Measurements from ENCODE around the gene PDGFB.

PDGFB gene

DNA sequence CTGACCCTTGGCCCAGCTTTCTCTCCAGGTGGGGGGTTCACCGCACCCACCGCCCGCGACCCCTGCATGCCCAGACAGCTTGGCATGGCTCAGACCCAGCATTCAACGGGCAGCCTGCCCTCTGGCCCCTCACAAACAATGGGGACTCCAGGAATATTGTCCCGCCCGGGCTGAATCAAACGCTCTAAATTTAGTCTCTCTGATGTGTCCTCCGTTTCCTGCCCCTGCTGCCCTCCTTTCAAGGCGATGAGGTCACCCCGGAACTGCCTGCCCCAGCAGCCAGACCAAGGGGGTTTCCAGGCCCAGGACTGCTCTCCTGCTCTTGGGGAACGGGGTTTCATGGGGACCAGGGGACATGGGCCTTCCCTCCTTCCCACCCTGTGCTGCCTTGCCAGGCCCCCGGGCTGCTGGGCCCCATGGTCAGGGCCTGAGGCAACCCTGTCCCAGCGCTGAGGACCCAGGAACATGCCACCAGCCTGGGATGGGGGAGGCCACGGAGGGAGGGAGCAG is 10.1 kb upstream of the PDGFB start:
- FAIRE-seq (no peak), DNase-seq (ENCODE audit: low spot score) (peak; percentile 67)

DNA sequence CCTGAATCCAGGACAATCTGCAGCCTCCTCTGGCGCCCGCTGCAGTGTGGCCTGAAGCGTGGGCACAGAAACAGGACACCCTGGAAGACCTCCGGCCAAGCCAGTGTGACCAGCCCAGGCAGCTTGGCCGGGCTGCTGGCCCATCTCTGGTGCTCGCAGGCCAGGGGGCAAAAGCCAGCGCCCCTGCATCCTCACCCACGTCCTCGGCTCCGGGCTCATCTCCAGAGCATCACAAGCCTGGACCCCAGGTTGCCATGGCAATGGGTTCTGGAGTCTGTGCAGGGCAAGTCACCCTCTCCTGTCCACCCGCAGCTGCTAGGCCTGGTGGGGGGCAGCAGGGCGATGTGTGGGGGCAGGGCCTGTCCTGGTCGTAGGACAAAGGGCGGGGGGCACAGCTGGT is 9.3 kb upstream of the PDGFB start:
- no peak for FAIRE-seq
- no peak for DNase-seq (ENCODE audit: low spot score)

DNA sequence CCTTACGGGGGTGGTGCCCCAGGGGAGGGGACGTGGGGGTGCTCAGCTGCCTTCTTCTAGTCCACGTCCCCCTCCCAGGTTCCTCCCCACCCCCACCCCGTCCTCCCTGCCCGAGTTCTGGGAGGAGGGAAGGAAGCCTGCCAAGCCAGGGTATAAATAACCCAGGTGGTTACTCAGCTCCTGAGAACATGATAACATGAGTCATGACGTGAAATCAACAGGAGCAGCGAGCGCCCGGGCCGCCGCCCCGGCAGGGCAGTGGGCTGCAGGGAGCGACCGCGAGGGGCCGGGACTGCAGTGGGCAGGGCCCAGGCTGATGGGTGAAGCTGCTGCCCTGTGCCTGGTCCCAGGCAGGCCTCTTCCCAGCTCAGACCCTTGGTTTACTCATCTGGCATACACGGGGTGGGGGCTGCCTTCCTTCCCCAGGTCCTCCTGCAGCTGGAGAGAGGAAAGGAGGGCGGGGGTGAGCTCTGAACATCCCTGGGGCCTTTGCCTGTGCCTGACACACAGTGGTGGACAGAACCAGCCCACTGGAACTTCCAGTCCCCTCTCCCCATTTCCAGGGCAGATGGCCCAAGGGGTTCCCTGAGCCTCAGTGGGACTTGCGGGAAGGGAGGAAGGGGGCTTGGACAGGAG is 8.8 kb upstream of the PDGFB start:
- FAIRE-seq, result peak; percentile 38
- peak; percentile 83 for DNase-seq (ENCODE audit: low spot score)

DNA sequence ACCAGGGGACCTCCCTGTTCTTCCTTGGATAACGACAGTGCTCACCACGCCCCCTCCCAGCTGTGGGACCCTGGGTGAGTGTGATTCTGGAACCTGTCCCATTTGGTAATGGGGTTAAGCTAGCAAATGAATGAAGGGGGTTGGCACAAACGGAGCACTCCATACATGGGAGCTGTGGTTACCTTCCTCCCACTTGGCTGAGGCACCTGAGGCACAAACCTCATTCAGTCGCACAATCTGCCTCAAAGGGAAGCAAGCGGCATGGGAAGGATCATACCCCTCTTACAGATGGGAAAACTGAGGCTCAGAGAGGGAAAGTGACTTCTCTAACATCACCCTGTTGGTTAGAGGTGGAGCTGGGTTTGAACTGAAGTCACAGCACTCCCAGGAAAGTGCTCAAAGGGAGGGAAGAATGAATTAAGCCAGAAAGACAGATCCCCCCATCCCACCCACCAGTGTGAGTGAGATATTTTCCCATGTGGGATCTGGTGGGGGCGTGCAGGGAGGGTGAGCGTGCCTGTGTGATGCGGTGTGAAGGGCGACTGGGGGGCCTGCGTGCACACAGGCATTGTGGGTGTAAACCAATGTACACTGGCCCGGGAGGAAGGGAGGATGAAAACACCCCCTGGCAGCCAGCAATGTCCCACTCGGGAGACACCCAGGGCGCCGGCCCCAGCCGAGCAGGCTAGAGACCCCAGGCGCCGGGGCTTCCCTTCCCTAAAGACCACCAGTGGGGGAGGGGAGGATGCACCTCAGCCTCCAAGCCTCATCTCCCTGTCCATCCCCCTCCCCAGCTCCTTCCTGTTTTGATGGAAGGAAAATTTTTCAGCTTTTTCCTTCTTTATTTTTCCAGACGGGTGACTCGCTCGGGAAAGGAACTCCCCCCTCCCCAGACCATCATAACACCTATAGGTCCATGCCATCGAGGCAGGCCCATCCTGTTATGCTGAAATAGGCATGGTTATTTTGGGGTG is 8.0 kb upstream of the PDGFB start:
- DNase-seq (ENCODE audit: low spot score), result peak; percentile 14

DNA sequence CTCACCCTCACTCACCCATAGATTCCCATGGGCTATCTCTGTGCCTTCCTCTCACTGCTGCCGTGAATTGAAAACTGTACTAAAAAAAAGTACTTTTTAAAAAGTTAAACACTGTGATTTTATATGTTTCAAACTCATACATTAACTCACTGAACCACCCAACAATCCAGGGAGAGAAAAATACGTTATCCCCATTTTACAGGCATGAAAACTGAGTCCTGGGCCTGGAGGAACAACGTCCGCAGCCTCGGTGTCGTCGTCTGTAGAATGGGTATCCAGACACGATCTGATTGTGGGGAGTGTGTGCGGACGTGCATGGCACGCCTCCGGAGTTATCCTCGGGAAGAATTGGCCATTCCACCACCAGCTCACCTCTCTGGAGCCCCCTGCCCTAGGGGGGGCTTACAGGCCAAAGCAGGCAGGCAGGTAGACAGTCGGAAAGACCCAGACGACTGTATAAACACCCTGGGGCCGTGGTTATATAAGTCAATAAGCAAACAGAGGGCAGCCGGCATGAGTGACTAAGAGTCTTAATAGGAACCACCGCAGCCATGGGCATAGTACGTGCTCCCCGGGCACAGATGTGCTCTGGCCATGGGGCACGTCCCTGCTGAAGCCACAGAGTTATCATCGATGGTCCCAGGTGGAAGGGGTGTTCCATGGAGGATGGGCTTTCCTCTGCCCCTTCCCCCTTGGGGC is 7.1 kb upstream of the PDGFB start:
- peak; percentile 77 for FAIRE-seq
- peak; percentile 81 for DNase-seq (ENCODE audit: low spot score)

More for the DNA sequence above, 8.0 kb upstream of the PDGFB start:
- no peak for FAIRE-seq

DNA sequence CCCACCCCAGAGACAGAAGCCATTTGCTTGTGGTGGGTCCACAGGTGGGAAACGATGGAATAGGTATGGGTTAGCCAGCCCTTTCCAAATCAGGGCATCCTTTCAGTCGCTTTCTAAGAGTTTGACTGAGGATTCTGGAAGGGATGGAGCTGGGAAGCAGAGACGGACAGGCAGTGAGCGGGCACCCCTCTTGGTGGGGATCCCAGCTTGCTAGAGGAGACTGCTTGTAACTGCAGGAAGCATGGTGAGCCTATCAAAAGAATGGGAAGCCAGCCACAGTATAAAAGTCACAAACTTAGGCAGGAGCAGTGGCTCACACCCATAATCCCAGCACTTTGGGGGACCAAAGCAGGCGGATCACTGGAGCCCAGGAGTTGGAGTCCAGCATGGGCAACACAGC is 6.1 kb upstream of the PDGFB start:
- DNase-seq (ENCODE audit: low spot score), result no peak

DNA sequence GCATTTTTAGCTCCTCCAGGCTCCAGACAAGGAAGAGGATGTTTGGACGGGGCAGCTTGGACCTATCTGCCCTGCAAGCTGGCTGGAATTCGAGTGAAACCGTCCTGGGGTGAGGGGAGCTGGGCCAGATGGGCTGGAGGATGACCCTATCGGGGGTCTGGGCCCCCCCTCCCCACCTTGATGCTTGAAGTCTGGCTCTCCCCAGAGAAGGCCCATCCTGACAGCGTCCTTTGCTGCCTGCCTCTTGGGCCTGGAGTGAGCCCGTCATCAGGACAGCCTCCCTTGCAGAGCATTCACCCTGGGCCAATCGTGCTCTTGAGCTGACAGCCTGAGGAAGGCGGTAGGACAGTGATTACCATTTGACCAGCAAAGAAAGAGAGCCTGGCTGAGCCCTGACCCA is 5.3 kb upstream of the PDGFB start:
- DNase-seq (ENCODE audit: low spot score) (no peak), FAIRE-seq (no peak)

More for the DNA sequence above, 6.1 kb upstream of the PDGFB start:
- no peak for FAIRE-seq

DNA sequence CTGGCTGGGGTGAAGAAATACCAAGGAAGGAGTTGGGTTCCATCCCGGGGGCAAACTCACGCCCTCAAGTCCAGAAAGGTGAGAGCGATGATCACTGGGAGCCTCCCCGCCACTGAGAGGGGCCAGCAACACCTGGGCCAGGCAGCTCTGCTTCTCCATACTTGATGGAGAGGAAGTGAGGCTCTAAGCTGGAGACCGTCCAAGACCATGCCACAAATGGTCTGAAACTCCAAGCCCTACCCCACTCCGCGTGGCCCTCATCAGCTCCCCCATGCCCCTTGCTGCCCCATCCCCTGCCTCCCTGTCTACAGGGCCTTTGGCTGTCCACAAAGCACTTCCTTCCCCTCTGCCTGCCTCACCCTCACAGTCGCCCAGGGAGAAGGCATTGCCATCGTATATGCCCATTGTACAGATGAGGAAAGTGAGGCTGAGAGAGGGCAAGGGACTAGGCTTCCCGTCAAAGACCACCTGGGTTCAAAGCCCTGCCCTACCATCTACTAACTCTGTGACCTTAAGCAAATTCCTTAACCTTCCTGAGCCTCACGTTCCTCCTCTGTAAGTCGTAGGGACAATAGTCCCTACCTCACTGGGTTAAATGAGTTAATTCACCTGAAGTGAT is 4.4 kb upstream of the PDGFB start:
- DNase-seq (ENCODE audit: low spot score) (no peak), FAIRE-seq (no peak)

DNA sequence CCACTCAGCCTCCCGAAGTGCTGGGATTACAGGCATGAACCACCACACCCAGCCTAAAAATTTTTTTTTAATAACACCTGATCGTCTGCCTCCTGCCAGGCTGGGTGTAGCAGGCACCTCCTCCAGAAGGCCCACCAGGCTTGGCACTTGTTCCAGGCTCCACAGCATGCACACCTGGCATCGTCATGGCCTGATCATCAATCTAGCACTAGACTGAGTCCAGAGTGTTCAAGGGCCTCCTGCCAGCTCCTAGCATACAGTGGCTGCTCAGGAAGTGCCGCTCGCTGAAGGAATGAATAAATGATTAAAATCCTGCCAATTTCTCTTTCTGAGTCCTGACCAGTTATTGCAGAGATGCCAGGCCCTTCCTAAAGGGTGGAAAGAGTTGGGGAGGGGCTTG is 3.5 kb upstream of the PDGFB start:
- no peak for DNase-seq (ENCODE audit: low spot score)

DNA sequence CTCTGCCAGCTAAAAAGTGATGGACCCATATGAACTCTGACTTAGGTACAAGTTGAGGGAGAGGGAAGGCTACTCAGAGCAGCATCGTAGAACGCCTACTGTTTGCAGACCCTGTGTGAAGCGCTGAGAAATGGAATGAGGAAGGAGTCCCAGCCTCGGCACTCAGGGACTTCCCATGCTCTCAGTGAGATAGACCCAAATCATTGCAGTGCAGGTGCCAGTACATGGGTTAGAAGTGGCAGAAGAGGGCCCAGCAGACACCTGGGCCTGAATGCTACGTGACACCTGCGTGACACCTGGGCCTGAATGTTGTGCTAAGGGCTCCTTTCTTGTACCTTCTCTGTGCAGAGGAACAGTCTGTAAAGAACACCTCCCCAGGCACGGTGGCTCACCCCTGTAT is 2.6 kb upstream of the PDGFB start:
- DNase-seq (ENCODE audit: low spot score) (no peak), FAIRE-seq (no peak)

More for the DNA sequence above, 3.5 kb upstream of the PDGFB start:
- no peak for FAIRE-seq

DNA sequence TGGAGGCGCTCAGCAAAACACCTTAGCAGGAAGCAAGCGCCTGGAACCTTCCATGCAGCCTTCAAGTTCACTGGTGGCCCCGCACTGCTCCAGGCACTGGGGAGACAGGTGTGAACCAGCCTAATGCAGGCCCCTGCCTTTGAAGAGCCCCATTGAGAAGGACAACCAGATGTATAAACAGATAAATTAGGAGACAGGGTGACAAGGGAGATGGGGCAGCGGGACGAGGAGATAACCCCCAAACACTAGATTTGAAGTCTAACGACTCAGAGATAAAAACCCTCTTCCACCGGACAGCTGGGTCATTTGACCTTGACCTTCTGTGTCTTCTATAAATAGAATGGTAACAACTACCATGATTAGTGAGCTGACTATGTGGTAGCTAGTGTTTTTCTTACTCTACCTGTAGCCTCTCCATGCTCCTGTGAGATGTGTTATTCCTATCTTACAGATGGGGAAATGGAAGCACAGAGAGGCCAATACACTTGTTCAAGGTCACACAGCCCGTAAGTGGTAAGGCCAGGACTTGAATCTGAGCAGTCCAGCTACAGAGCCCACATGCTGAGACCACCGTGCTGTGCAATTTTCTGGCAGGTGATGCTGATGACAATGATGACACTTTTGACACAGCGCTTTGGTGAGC is 2.0 kb upstream of the PDGFB start:
- DNase-seq (ENCODE audit: low spot score) (no peak), FAIRE-seq (no peak)

DNA sequence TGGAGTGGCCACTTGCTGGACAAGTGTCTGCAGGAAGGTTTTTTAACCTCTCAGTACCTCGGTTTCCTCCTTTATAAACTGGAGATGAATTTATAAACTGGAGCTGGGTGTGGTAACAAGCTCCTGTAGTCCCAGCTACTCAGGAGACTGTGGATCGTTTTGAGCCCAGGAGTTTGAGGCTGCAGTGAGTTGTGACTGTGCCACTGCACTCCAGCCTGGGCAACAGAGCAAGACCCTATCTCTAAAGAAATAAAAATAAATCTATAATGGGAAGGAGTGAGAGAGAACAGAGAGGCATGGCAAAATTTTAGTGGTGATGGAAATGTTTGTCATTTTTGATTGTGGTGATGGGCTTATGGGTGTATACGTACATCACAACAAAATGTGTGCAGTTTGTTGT is 1.4 kb upstream of the PDGFB start:
- no peak for DNase-seq (ENCODE audit: low spot score)
- no peak for FAIRE-seq

DNA sequence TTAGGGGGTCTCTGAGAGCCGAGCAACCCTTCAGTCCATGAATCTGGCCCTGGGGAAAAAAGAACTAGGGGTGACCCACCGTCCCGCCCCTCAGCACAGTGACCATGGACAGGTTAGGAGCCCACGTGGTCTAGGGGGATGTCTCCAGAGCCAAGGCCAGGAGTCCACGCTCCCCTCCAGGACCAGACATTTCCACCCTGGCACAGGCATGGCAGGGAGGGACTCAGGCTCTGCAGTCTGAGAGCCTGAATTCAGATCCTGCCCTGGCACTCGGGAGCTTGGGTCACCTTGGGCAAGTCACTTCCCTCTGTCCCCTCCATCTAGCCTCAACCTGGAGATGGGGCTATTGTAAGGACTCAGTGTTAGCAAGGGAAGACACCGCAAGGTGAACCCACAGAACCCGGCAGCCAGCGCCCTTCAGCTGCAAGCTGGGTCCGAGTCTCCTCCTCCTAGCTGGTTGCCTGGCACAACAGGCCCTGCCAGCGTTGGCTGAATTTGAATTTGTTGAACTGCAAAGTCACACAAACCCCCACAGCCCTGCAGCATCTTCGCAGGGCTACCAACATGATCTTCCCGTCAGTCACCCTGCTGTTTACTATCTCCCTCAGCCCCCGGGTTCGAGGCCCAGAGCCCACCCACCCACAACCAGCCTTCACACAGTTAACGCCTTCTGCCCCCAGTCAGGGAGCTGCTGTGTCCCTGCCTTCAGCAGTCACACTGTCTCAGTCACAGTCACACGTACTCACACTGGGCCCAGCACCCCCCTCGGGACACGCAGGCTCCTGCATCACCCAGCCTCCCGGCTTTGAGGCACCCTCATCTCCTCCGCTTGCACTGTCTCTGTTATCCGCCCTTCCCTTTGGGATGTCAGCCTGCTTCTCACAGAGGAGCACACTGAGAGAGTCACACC is 603 bp upstream of the PDGFB start:
- DNase-seq (ENCODE audit: low spot score), result no peak
- FAIRE-seq, result no peak

DNA sequence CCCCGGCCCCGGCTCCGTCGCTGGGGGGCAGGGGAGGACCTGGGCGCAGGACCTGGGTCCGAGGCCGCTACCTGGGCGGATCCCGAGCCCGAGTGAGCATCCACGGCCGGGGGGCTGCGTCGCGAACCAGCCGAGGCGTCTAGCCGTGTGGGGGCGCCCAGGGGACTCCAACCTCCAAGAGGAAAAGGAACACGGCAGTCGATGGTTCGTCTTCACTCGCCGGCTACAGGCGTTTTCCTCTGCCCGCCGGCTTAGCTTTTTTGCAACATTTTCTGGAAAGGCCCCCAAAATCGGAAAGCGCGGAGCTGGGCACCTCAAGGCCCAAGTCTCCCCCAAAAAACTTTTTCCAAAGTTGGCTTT is 666 bp downstream of the PDGFB start:
- FAIRE-seq, result no peak

DNA sequence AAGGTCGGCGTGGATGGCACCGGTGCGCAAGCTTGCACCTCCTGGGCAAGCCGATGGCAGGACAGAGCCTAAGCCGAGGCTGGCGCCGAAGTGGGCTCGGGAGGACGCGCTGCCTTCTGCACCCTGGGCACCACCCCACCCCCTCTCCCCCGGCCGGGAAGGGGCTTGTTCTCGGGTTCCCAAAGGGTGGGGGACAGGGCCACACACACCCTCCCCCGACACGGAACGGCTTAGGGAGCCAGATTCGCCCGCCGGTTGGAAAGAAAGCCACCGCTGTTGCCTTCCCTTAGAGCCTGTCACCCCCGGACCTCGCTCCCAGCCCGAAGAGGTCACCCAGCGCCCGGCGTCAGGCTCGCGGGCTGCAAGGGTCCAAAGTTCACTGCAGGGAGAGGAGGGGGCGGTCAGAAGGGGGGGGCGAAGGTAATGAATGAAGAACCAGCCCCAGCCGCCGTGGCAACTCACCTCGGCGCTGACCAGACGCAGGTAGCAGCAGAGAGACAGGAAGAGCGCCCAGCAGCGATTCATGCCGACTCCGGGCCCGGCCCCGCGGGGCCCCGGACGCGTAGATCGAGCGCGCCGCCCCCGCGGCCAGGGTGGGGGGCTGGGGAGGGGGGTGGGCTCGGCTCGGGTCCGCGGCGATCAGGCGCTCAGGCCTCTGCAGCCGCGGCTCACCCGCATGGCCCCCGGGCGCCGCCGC is 1.2 kb downstream of the PDGFB start:
- DNase-seq (ENCODE audit: low spot score) (peak; percentile 5), FAIRE-seq (no peak)

More for the DNA sequence above, 666 bp downstream of the PDGFB start:
- DNase-seq (ENCODE audit: low spot score), result no peak

DNA sequence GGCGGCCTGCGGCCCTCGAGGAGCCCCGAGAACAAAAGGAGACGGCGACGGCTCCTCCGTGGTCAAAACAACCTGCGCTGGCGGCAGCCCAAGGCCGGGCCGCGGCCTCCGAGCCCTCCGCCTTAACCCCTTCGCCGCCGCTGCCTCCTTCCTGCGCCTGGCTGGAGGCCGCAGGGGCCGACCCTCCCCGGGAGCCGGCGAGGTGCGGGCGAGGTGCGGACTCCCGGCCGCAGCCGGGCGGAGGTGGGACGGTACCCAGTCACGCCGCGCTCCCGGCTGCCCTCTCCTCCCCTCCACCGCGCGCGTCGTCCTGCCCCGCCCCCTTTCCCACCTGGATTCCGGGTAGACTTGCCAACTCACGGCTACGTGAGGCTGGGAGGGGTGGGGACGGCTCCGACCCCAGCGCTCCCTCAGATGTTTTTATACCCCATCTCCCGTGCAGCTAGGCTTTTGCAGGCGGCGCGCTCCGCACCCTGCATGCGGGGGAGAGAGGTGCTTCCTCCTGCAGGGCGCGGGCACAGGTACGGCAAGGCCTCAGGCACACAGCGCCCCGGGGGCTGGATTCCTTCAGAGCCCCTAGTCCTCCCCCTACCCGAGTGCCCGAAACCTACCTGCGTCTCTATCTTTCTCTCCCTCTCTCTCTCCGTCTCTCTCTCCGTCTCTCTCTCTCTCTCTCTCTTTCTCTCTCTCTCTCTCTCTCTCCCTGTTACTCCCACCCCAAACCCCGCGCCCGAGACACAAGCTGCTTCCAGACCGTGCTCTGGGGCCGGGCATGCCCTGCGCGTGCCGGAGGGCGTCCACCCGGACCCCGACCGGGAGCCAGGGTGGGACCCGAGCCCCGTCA is 2.0 kb downstream of the PDGFB start:
- DNase-seq (ENCODE audit: low spot score) (peak; percentile 38), FAIRE-seq (no peak)

DNA sequence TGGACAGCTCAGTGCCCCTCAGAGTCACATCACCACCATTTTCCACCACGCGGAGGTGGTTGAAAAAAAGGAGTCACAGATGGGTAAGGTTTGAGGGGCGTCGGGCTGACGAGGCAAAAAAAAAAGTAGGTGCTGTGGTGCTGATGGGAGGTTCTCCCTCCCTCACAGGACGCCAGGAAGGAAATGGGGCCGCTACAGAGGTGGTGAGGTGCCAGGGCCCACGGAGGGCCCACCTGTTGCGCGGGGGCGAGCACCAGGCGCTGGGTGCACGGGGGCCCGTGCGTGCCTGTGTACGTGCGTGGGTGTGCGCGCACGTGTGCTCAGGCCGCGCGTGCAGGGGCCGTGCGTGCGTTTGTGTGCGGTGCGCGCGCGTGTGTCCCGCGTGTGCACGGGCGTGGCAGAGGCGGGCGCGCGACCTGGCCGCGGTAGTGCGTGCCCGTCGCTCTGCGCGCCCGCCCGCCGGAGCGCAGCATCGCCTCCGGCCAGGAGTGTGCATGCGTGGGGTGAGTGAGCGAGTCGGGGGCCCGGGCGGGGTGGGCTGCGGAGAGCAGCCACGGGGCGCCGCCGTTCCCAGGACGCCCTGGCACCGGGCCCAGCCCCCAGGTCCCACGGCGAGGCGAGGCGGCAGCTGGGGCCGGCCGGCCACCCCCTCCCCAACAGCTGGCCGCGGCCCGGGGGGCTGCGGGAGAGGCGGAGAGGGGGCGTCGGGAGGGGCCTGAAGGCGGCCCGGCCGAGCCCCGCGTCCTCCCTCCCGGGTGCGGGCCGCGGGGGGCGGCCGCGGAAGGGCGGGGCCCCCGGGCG is 2.8 kb downstream of the PDGFB start:
- no peak for DNase-seq (ENCODE audit: low spot score)

More for the DNA sequence above, 2.8 kb downstream of the PDGFB start:
- FAIRE-seq, result no peak
